ENCODE results near the gene HADH.

Gene HADH

GRCh38 chr4:107999932-108000539 is 10.3 kb downstream of the HADH start:
- H3K9me3 ChIP-seq = no peaks in the 10 kb centered on the region
- H3K4me3 ChIP-seq = no peak overlapping the region
- TF ChIP-seq CTCF (IDR thresholded peaks at IDR 0.05) = no peak
- peaks cover 0 to 97% (median 45%) of the 10 kb centered on the region in 4 donors for H3K4me1 ChIP-seq
- H3K36me3 ChIP-seq = peaks cover 0 to 3% (median 0%) of the 10 kb centered on the region in 3 donors
- no peaks in the 10 kb centered on the region for H3K27me3 ChIP-seq
- intact Hi-C loops (cut with DNase I; ENCODE audit: low total_unique reads) = no loop called here
- DNase-seq = no peak
- H3K27ac ChIP-seq = peak overlapping the region; percentile 79 to 96

GRCh38 chr4:108001540-108002135 is 11.9 kb downstream of the HADH start:
- Histone ChIP-seq H3K4me1 (peaks cover 0 to 97% (median 44%) of the 10 kb centered on the region in 4 donors), H3K4me3 (no peak overlapping the region), H3K36me3 (peaks cover 0 to 3% (median 0%) of the 10 kb centered on the region in 3 donors), H3K9me3 (no peaks in the 10 kb centered on the region), H3K27me3 (no peaks in the 10 kb centered on the region), H3K27ac (peak overlapping the region; percentile 12 to 22)
- no peak for DNase-seq
- TF ChIP-seq CTCF (IDR thresholded peaks at IDR 0.05) = no peak
- intact Hi-C loops (cut with DNase I; ENCODE audit: low total_unique reads) = no loop called here

GRCh38 chr4:108003982-108004515 is 14.4 kb downstream of the HADH start:
- H3K9me3 ChIP-seq = no peaks in the 10 kb centered on the region
- peak overlapping the region; percentile 24 to 44 for H3K27ac ChIP-seq
- H3K4me3 ChIP-seq = no peak overlapping the region
- H3K4me1 ChIP-seq = peaks cover 0 to 94% (median 26%) of the 10 kb centered on the region in 4 donors
- intact Hi-C loops (cut with DNase I; ENCODE audit: low total_unique reads) = no loop called here
- peaks cover 0 to 3% (median 0%) of the 10 kb centered on the region in 3 donors for H3K36me3 ChIP-seq
- DNase-seq = no peak
- no peak for TF ChIP-seq CTCF (IDR thresholded peaks at IDR 0.05)
- H3K27me3 ChIP-seq = no peaks in the 10 kb centered on the region

- peaks cover 0 to 3% (median 0%) of the 10 kb centered on the region in 3 donors for H3K36me3 ChIP-seq
- intact Hi-C loops (cut with DNase I; ENCODE audit: low total_unique reads) = no loop called here
- no peak for TF ChIP-seq CTCF (IDR thresholded peaks at IDR 0.05)
- H3K27me3 ChIP-seq = no peaks in the 10 kb centered on the region
- DNase-seq = no peak
- H3K9me3 ChIP-seq = no peaks in the 10 kb centered on the region
- H3K27ac ChIP-seq = peak overlapping the region in 1 of 2 donors; percentile 44
- no peak overlapping the region for H3K4me3 ChIP-seq
- peaks cover 0 to 94% (median 22%) of the 10 kb centered on the region in 4 donors for H3K4me1 ChIP-seq
These were observed 15.0 kb downstream of the HADH start for GRCh38 chr4:108004646-108005045.

GRCh38 chr4:108005807-108006206 is 16.1 kb downstream of the HADH start:
- peaks cover 2 to 6% (median 5%) of the 10 kb centered on the region in 3 donors for H3K36me3 ChIP-seq
- no peak for DNase-seq
- H3K27me3 ChIP-seq = no peaks in the 10 kb centered on the region
- TF ChIP-seq CTCF (IDR thresholded peaks at IDR 0.05) = no peak
- intact Hi-C loops (cut with DNase I; ENCODE audit: low total_unique reads) = no loop called here
- H3K27ac ChIP-seq = peak overlapping the region in 1 of 2 donors; percentile 21
- no peak overlapping the region for H3K4me3 ChIP-seq
- H3K9me3 ChIP-seq = no peaks in the 10 kb centered on the region
- peaks cover 0 to 91% (median 20%) of the 10 kb centered on the region in 4 donors for H3K4me1 ChIP-seq

Data from tibial artery (tissue), 4 donors.